GM19193 (cell line): Measurements from ENCODE around the gene CCDC174.

ENCODE experiments used
- POLR2A ChIP-seq: IDR thresholded peaks from 4 replicates; pipeline ENCODE4 v1.6.1; 2011; ENCODE audit not compliant: insufficient read depth, insufficient read length; ENCODE audit errors: extremely low read depth

The CCDC174 gene

DNA sequence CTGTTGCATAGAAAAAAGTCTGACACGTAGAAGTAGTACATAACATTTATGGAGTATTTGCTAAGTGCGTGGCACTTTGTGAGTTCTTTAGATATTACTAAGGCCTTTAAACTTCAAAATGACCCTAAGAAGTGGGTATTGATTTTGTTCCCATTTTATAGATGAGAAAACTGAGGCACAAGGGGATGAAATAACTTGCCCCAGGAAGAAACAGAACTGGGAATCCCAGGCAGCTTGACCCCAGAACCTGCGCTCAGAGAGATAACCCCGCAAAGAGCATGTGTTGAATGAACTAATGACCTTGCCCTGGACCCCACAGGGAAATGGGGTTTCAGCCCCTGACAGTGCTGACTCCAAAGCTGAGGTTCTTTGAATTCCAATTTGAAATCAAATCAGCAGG is 30.5 kb upstream of the CCDC174 start:
- no peak for TF ChIP-seq POLR2A

GRCh38 chr3:14622368-14622767 is 29.2 kb upstream of the CCDC174 start:
- no peak for TF ChIP-seq POLR2A

DNA sequence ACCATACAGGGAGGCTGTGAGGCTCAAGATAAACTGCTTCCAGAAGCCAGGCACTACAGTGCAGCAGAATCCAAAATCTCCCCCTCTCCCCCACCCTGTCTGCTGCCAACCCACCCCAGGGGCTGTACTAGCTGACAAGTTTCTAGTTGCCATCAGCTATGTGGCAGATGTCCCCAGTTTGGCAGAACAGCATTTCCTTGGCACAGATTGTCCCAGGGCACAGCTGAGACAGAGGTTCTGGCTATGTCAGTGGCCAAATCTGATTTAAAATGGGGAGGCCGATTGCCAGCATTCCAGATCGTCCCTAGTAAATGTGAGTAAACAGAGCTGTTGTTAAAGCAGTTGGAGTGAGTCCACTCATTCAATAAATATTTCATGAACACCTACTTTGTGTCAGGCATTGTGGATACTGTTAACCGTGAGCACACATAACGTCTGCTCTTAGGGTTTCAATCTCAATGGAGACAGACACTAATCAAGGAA is 28.0 kb upstream of the CCDC174 start:
- TF ChIP-seq POLR2A = no peak

- no peak for TF ChIP-seq POLR2A
These were observed 27.1 kb upstream of the CCDC174 start for GRCh38 chr3:14624498-14624897.

DNA sequence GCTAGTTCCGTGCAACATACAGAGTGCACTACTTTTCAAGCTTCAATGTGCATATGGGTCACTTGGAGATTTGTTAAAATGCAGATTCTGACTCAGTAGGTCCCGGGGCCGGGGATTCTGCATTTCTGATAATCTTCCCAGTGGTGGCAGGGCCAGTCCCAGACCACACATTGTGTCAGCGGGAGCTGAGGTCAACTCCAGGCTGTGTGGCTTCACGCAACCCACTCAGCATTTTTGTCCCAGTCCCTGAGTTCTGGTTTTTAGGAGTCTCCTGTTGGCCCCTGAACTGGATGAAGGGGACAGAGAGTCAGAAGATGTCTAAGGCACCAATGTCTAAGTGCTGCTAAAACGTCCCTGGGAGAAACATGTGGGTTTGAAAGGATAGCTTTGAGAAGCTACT is 26.1 kb upstream of the CCDC174 start:
- no peak for TF ChIP-seq POLR2A

DNA sequence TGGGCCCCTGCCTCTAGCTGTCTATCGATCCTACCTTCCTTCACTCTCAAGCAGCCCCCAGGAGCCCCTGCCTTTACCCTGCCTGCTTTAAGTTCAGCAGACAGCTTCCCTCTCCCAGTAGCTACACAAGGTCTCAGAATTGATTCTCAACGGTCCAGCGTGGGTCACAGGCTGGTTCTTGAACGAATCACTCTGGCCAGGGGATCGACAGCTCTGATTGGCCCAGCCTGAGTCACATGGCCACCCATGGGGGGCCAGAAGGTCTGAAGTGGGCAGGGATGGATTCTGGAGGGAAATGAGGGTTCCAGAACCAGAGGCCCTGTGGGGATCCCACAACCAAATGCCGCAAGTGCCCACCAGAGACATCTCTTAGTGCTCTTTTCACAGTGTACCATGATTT is 23.7 kb upstream of the CCDC174 start:
- no peak for TF ChIP-seq POLR2A

- no peak for TF ChIP-seq POLR2A
These were observed 23.2 kb upstream of the CCDC174 start for GRCh38 chr3:14628406-14628805.

GRCh38 chr3:14630404-14631100 is 21.0 kb upstream of the CCDC174 start:
- TF ChIP-seq POLR2A = no peak

- no peak for TF ChIP-seq POLR2A
These were observed 20.5 kb upstream of the CCDC174 start for GRCh38 chr3:14631101-14631497.

GRCh38 chr3:14631687-14632441 is 19.7 kb upstream of the CCDC174 start:
- no peak for TF ChIP-seq POLR2A

- TF ChIP-seq POLR2A = no peak
These were observed 19.1 kb upstream of the CCDC174 start for GRCh38 chr3:14632442-14632930.

DNA sequence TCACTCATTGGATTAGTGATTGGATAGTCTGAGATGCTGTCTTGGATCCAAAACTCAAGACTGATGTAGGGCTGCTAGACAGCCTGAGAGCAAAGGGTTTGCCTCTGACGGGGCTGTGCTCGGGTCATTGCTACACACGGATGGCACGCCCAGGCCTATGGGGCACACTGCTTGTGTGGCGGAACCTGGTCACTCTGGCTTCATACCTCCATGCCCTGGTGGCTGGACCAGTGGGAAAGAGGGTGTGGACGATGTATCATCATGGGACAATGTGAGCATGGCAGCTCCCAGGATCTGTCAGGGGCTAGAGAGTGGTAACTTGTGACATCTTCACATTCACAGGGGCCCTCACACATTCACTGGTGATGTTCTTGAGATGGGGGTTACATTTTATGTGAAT is 18.1 kb upstream of the CCDC174 start:
- no peak for TF ChIP-seq POLR2A

GRCh38 chr3:14633819-14634424 is 17.6 kb upstream of the CCDC174 start:
- TF ChIP-seq POLR2A = no peak

DNA sequence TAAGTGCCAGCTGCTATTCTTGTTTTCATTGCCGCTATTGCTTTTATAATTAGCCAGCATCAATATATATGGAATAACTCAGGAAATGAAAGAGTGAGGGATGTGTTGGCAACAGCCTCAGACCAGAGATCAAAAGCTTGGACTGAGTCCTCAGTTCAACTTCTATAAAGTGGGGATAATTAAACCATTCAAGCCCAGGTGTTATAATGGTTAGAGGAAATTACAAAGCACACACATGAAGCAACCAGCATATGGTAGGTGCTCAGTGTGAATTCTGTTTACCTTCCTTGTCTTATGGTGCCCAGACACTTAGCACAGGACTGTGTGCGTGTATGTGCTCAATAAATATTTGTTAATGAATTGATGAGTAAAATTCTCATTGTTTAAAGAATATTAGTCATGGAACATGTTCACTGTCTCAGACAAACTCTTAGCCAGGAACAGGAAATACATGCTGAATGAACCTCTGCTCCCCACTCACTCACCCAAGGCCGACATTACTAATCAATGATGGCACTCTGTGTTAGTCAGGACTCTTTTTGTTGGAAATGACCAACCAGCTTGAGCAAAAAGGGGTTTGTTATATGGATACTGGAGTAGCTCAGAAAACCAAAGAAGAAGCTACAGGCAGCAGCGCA is 16.7 kb upstream of the CCDC174 start:
- no peak for TF ChIP-seq POLR2A

DNA sequence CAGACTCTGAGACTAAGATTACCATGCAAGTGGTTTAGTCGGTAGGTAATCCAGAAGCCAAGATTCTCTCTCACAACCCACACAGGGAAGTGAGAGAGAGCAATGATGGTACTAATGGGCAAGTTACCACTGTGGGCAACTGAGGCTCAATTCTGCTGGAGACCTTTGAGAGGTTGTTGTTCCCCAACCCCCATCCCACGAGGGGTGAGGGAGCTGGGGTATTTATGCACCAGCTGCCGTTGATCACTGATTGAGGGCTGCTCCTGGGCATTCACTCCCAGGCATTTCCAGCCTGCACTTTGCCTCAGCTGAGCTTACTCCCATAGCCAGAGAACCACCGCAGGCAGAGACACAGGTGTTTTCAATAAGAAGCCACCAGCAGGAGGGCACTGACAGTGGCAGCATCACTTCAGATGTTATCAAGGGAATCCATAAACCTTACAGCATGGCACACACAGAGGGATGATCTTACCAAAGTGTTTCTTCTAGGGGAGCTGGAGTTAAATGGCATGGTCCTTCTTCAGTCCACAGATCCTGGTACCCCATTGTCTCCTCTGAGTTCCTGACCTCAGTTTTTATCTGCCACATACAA is 15.0 kb upstream of the CCDC174 start:
- TF ChIP-seq POLR2A = no peak
